Psoas muscle (tissue), 8 donors: ENCODE measurements around the gene C17orf75. TPM values are rescaled to one million over a fixed set of nuclear protein-coding genes. Genes with fewer than 3 reads are reported as not detected.

Experiments used
- ATAC-seq, 4 donors: fragments of 200-7000 bp; cut with Tn5 transposase; one replicate each; pipeline ENCODE4 v1.9.1; 2020; ENCODE audit warnings: moderate library complexity in 3 of 4, mild to moderate bottlenecking in 2 of 4
- DNase-seq, 2 donors: peaks; one replicate each; pipeline ENCODE4 v3.0.0-alpha.2; 2020
- H3K27ac ChIP-seq: fragments of 200-600 bp; one replicate; pipeline ENCODE4 v1.8.0; 2022
- H3K27me3 ChIP-seq, 3 donors: fragments of 200-600 bp in 1 of 3; one replicate each; pipeline versions ENCODE4 v1.6.1 to v1.8.0; 2013 to 2022; ENCODE audit warnings: low read length in 2 of 3, mild to moderate bottlenecking in 2 of 3, moderate library complexity in 1 of 3; ENCODE audit not compliant: insufficient read depth in 3 of 3
- H3K36me3 ChIP-seq, 2 donors: fragments of 200-600 bp in 1 of 2; one replicate each; pipeline versions ENCODE4 v1.6.1 to v1.8.0; 2013 to 2022; ENCODE audit warnings: low read depth in 1 of 2, mild to moderate bottlenecking in 1 of 2, moderate library complexity in 1 of 2; ENCODE audit not compliant: insufficient read depth in 1 of 2
- H3K4me1 ChIP-seq: fragments of 200-600 bp; one replicate; pipeline ENCODE4 v1.8.0; 2022
- H3K4me3 ChIP-seq: fragments of 200-600 bp; one replicate; pipeline ENCODE4 v1.8.0; 2022; ENCODE audit warnings: mild to moderate bottlenecking
- H3K9me3 ChIP-seq: fragments of 200-600 bp; one replicate; pipeline ENCODE4 v1.8.0; 2022
- CTCF ChIP-seq: fragments of 200-600 bp; IDR thresholded peaks from one replicate; pipeline ENCODE4 v1.8.0; 2022; ENCODE audit warnings: antibody characterized with exemption
- WGBS, 3 donors: extraction: QIAGEN DNeasy Blood & Tissue Kit; methylation state at CpG; one replicate each; pipeline versions ENCODE4 v1.1.6 to v1.1.7; 2013; 5-methylcytosine and 5-hydroxymethylcytosine counted together
- intact Hi-C, 2 donors: fragments of 100-400 bp; cut with DNase I; formaldehyde crosslinking; loops; one replicate each; pipeline versions ENCODE4 v1.11.0 to v1.14.2; 2022
- polyA plus RNA-seq, 3 donors: library from polyadenylated mRNA; stranded (reverse); fragments of 200-250 nt; gene quantifications; one replicate each; pipeline ENCODE4 v1.2.3, GENCODE V29; 2013
- total RNA-seq, 4 donors: library from RNA; stranded (reverse); fragmentation: NEBNext Ultra II Directional in 2 of 4; extraction: Animal tissue kit (Norgen Biotek cat#: 25700) in 2 of 4; gene quantifications; one replicate each; pipeline versions ENCODE4 v1.2.1 to v1.2.4, GENCODE V29; 2021 to 2023
- donor health status: healthy with polysubstance abuse.
- donor health status: DM: no; HTN: no; CAD: no; lungs with moderate emphysema.
- donor health status: Bipolar disorder and iron deficiency.
- donor health status: healthy.
- donor health status: DM: yes; HTN: yes; CAD: no.
- donor health status: DM: no; HTN: no; CAD: no.
- donor health status: DM: no; HTN: no; CAD: no.
- donor health status: DM: yes; HTN: yes; CAD: no.

Gene C17orf75
- total and polyA plus RNA-seq, 7 donors = 6.1 to 17.8 (median 14.6) TPM

GRCh38 chr17:32287804-32288511, 54.0 kb downstream of the C17orf75 start:
- DNase-seq (no peak), ATAC-seq (no peak)
- WGBS, 3 donors = 87 to 89% (median 88%) methylated on average over 10 of the region's 10 CpGs
- peaks cover 0 to 3% (median 0%) of the 10 kb centered on the region in 3 donors for H3K27me3 ChIP-seq
- no peaks in the 10 kb centered on the region for H3K9me3 ChIP-seq
- H3K27ac ChIP-seq = no peak overlapping the region
- no peaks in the 10 kb centered on the region for H3K36me3 ChIP-seq
- no peak for TF ChIP-seq CTCF
- H3K4me1 ChIP-seq = no peaks in the 10 kb centered on the region
- no peak overlapping the region for H3K4me3 ChIP-seq
- intact Hi-C loops = no loop called here

- ATAC-seq (no peak), DNase-seq (no peak)
- no peak for TF ChIP-seq CTCF
- Histone ChIP-seq H3K27ac (no peak overlapping the region), H3K36me3 (no peaks in the 10 kb centered on the region), H3K27me3 (peaks cover 0 to 3% (median 0%) of the 10 kb centered on the region in 3 donors), H3K4me3 (no peak overlapping the region), H3K4me1 (no peaks in the 10 kb centered on the region), H3K9me3 (no peaks in the 10 kb centered on the region)
- intact Hi-C loops = no loop called here
- 86 to 91% (median 87%) methylated on average over 5 of the region's 5 CpGs for WGBS, 3 donors
These were observed 55.5 kb downstream of the C17orf75 start for GRCh38 chr17:32286518-32286900.

DNA sequence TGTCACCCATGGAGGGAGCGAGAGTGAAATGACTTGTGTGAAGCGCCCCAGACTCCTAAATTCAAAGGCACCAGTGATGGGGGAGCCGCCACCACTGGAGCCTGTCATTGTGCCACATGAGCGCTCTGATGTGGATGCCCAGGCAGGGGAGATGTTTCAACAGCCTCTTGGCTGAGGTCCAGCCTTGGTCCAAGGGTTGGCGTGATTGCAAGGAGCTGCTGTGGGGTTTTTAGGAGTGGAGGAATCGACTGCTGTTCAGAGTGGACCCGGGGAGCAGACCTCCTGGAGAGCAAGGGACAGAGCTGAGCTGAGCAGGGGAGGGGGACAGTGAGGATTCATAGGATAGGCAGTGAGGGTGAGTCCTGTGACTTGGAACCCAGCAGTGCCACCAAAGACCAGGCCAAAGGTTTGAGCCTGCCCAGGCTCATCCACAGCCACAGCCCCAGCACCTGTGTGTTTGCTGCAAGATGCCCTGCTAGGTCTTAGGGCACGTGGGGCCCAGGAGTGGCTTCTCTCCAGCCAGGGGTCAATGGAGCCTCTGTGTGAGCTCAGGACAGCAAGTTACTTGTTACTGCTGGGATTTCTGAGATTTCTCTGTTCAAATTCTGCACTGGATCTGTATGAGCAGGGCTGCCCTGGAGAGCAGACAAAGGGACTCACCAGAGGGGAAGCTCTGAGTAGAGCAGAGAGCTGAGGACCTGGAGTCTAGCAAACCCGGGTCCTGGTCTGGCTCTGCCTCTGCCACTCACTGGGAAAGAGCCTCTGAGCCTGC, 56.0 kb downstream of the C17orf75 start:
- TF ChIP-seq CTCF = no peak
- WGBS, 3 donors = 70 to 80% (median 72%) methylated on average over 9 of the region's 9 CpGs
- H3K27ac ChIP-seq = no peak overlapping the region
- ATAC-seq (no peak), DNase-seq (no peak)
- no peaks in the 10 kb centered on the region for H3K4me1 ChIP-seq
- intact Hi-C loops = no loop called here
- H3K36me3 ChIP-seq = no peaks in the 10 kb centered on the region
- H3K4me3 ChIP-seq = no peak overlapping the region
- H3K9me3 ChIP-seq = no peaks in the 10 kb centered on the region
- peaks cover 0 to 3% (median 0%) of the 10 kb centered on the region in 3 donors for H3K27me3 ChIP-seq

- no peak for ATAC-seq
- 92 to 93% (median 92%) methylated on average over 8 of the region's 8 CpGs for WGBS, 3 donors
These were observed 56.7 kb downstream of the C17orf75 start for GRCh38 chr17:32285306-32285705.

More at GRCh38 chr17:32285306-32285705, 56.7 kb downstream of the C17orf75 start:
- no peaks in the 10 kb centered on the region for H3K9me3 ChIP-seq
- no peak for DNase-seq
- H3K27me3 ChIP-seq = peaks cover 0 to 3% (median 0%) of the 10 kb centered on the region in 3 donors
- H3K36me3 ChIP-seq = no peaks in the 10 kb centered on the region
- H3K4me1 ChIP-seq = no peaks in the 10 kb centered on the region
- H3K4me3 ChIP-seq = no peak overlapping the region
- H3K27ac ChIP-seq = no peak overlapping the region
- intact Hi-C loops = no loop called here
- no peak for TF ChIP-seq CTCF
